Neural progenitor cell (in vitro differentiated cells): Measurements from ENCODE around the gene DND1. TPM values are rescaled to one million over a fixed set of nuclear protein-coding genes. Genes with fewer than 3 reads are reported as not detected.
"Not testable (repeated sequence)": the region's sequence is repeated elsewhere in the genome, so short reads cannot be mapped to it uniquely, and the experiment has no call there.

Experiments
- DNase-seq: peaks from one replicate; pipeline ENCODE4 v3.0.0-alpha.2; 2016; ENCODE audit warnings: low spot score
- H2AFZ ChIP-seq: fragments of 200-600 bp; sonication (generic); replicated peaks from 2 replicates; pipeline ENCODE4 v1.6.1; 2016; ENCODE audit warnings: antibody characterized with exemption
- H3F3A ChIP-seq: fragments of 200-600 bp; sonication (generic); 2 replicates; pipeline ENCODE4 v1.6.1; 2016; ENCODE audit warnings: antibody characterized with exemption, low read depth
- H3K27ac ChIP-seq: fragments of 200-600 bp; sonication (generic); 2 replicates; pipeline ENCODE4 v1.5.1; 2016; ENCODE audit warnings: mild to moderate bottlenecking
- H3K27me3 ChIP-seq: fragments of 200-600 bp; sonication (generic); 2 replicates; pipeline ENCODE4 v1.6.1; 2016; ENCODE audit warnings: mild to moderate bottlenecking, moderate library complexity
- H3K36me3 ChIP-seq: fragments of 200-600 bp; sonication (generic); 2 replicates; pipeline ENCODE4 v1.5.1; 2016
- H3K4me1 ChIP-seq: fragments of 200-600 bp; sonication (generic); 2 replicates; pipeline ENCODE4 v1.6.1; 2016; ENCODE audit warnings: mixed run types
- H3K4me2 ChIP-seq: fragments of 200-600 bp; sonication (generic); 2 replicates; pipeline ENCODE4 v1.6.1; 2016
- H3K4me3 ChIP-seq: fragments of 200-600 bp; sonication (generic); 2 replicates; pipeline ENCODE4 v1.5.1; 2016
- H3K79me2 ChIP-seq: fragments of 200-600 bp; sonication (generic); 2 replicates; pipeline ENCODE4 v1.6.1; 2016; ENCODE audit warnings: low read depth
- H3K9ac ChIP-seq: fragments of 200-600 bp; sonication (generic); 2 replicates; pipeline ENCODE4 v1.6.1; 2016
- H3K9me3 ChIP-seq: fragments of 200-600 bp; sonication (generic); 2 replicates; pipeline ENCODE4 v1.5.1; 2016; ENCODE audit warnings: low read depth
- H4K20me1 ChIP-seq: fragments of 200-600 bp; sonication (generic); 2 replicates; pipeline ENCODE4 v1.6.1; 2016; ENCODE audit warnings: low read depth
- H3K27ac Mint-ChIP-seq: 3 replicates; pipeline ENCODE4 v1.8.0; 2021; ENCODE audit warnings: mixed read lengths
- H3K27me3 Mint-ChIP-seq: 2 replicates; pipeline ENCODE4 v1.8.0; 2022; ENCODE audit warnings: low read depth, mild to moderate bottlenecking, inconsistent platforms, moderate library complexity, mixed read lengths; ENCODE audit not compliant: insufficient read depth
- H3K36me3 Mint-ChIP-seq: 3 replicates; pipeline ENCODE4 v1.8.0; 2021; ENCODE audit warnings: mixed read lengths
- H3K4me1 Mint-ChIP-seq: 3 replicates; pipeline ENCODE4 v1.8.0; 2021; ENCODE audit warnings: mixed read lengths
- H3K4me3 Mint-ChIP-seq: 3 replicates; pipeline ENCODE4 v1.8.0; 2021; ENCODE audit warnings: mild to moderate bottlenecking, moderate library complexity, mixed read lengths
- H3K9me3 Mint-ChIP-seq: 3 replicates; pipeline ENCODE4 v1.8.0; 2020; ENCODE audit warnings: mixed read lengths
- EZH2 ChIP-seq: fragments of 200-600 bp; sonication (generic); IDR thresholded peaks from 2 replicates; pipeline ENCODE4 v1.6.1; 2017; ENCODE audit warnings: antibody characterized with exemption, mild to moderate bottlenecking, moderate library complexity
- EZH2phosphoT487 ChIP-seq: fragments of 200-600 bp; sonication (generic); IDR thresholded peaks from 2 replicates; pipeline ENCODE4 v1.6.1; 2017; ENCODE audit warnings: antibody characterized with exemption
- total RNA-seq: library from RNA; depleted of rRNA; stranded (reverse); fragments of >200 nt; gene quantifications from 2 replicates; pipeline ENCODE4 v1.2.3, GENCODE V29; 2015; ENCODE audit warnings: low replicate concordance
- TF ChIP-seq, protein P1 (sequence below): fragments of 200-600 bp; sonication (generic); IDR thresholded peaks from 2 replicates; pipeline ENCODE4 v1.5.1; 2017; ENCODE audit warnings: antibody characterized with exemption, mild to moderate bottlenecking

Gene DND1
- total RNA-seq, result 0.37 and 1.1 TPM in 2 replicates

DNA sequence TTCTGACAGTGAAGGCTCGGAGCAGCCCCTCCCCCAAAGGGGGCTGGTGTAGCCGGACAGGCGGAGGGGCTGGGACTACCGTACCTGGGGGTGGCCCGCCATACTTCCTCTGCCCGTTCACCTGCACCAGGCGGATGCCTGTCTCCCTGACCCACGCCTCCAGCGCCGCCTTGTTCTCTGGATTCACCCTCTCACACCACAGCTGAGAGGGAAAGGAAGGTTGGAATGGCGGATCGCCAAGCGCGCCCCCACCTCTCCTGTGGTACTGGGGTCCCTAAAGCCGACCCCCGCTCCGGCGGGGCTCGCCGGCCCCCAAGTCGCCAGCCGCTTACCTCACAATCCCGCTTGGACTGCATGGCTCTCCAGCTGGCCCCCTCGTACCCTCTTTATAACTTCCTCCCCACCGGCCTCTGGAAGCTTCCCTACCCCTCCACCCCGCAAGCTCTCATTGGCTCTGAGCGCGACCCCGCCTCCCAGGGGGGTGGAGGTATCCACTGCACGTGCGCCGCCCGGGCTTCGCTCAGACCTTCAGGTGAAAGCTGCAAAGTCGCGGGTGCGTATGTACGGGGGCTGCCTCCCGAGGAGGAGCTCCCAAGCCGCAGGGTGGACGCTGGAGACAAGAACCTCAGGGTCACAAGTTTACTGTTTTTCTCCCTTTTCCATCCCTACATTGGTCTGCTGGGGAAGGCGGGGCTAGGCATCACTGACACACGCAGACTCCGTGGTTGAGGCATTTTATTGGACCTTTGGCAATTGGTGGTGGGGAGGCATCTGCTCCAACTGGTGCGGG is at the start of gene DND1:
DND1 (minus strand) TSS at position 390 of the 790 bp plus-strand sequence; CDS start at position 356, 34 bp downstream.
- Mint-ChIP-seq H3K36me3 (peaks cover 22% of the 10 kb centered on the region), H3K9me3 (no peaks in the 10 kb centered on the region), H3K27ac (no peak within 1 kb of the TSS), H3K4me1 (no peaks in the 10 kb centered on the region), H3K27me3 (peaks cover 2% of the 10 kb centered on the region), H3K4me3 (no peak within 1 kb of the TSS)
- H3K9me3 ChIP-seq, result no peaks in the 10 kb centered on the region
- H3K27me3 ChIP-seq, result no peaks in the 10 kb centered on the region
- no peaks in the 10 kb centered on the region for H3F3A ChIP-seq
- no peaks in the 10 kb centered on the region for H4K20me1 ChIP-seq
- no peak within 1 kb of the TSS for H3K9ac ChIP-seq
- TF ChIP-seq EZH2 (no peak), EZH2phosphoT487 (no peak)
- TF ChIP-seq, protein P1, sequence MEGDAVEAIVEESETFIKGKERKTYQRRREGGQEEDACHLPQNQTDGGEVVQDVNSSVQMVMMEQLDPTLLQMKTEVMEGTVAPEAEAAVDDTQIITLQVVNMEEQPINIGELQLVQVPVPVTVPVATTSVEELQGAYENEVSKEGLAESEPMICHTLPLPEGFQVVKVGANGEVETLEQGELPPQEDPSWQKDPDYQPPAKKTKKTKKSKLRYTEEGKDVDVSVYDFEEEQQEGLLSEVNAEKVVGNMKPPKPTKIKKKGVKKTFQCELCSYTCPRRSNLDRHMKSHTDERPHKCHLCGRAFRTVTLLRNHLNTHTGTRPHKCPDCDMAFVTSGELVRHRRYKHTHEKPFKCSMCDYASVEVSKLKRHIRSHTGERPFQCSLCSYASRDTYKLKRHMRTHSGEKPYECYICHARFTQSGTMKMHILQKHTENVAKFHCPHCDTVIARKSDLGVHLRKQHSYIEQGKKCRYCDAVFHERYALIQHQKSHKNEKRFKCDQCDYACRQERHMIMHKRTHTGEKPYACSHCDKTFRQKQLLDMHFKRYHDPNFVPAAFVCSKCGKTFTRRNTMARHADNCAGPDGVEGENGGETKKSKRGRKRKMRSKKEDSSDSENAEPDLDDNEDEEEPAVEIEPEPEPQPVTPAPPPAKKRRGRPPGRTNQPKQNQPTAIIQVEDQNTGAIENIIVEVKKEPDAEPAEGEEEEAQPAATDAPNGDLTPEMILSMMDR, result no peak
- H2AFZ ChIP-seq, result no peak within 1 kb of the TSS
- no peak within 1 kb of the TSS for H3K4me3 ChIP-seq
- H3K36me3 ChIP-seq, result no peaks in the 10 kb centered on the region
- no peak within 1 kb of the TSS for H3K27ac ChIP-seq
- no peak within 1 kb of the TSS for H3K4me2 ChIP-seq
- H3K4me1 ChIP-seq, result no peaks in the 10 kb centered on the region
- no peaks in the 10 kb centered on the region for H3K79me2 ChIP-seq
- no peak for DNase-seq

DNA sequence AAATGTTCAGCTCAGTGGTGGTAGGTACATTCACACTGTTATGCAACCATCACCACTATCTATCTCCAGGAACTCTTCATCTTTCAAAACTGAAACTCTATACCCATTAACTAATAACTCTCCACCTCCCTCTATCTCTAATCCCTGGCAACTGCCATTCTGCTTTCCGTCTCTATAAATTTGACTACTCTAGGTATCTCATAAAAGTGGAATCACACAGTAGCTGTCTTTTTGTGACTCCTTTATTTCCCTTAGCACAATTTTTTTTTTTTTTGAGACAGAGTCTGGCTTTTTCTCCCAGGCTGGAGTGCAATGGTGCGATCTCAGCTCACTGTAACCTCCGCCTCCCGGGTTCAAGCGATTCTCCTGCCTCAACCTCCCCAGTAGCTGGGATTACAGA is 48.0 kb upstream of the DND1 start:
- not testable (repeated sequence) for H3K36me3 Mint-ChIP-seq, H4K20me1 ChIP-seq, H3K36me3 ChIP-seq, H3K9ac ChIP-seq, H3K27ac Mint-ChIP-seq, H3K4me1 Mint-ChIP-seq, H3K27me3 Mint-ChIP-seq, H3K4me2 ChIP-seq, H3K9me3 Mint-ChIP-seq, H3K4me3 Mint-ChIP-seq, H3K79me2 ChIP-seq, H3K27ac ChIP-seq, H2AFZ ChIP-seq, H3K9me3 ChIP-seq, H3K4me1 ChIP-seq, DNase-seq, H3F3A ChIP-seq, H3K27me3 ChIP-seq, H3K4me3 ChIP-seq

DNA sequence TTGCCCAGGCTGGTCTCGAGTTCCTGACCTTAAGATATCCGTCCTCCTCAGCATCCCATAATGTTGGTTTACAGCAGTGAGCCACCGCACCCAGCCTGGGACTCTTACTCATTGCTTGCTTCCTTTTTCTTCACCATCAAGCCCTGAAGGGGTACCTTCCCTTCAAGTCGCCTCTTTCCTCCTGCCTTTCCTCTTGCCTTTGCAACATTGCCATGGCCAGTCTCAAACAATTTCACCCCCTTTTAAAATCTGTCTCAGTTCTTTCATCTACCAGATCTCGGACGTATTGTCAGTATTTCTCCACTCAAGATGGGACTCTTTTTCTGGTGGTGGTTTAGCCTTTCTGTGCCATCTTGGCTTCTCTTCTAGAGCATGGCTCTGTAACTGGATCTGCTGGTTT is 47.4 kb upstream of the DND1 start:
- H4K20me1 ChIP-seq, H3K27me3 ChIP-seq, H3K4me3 Mint-ChIP-seq, H3K27ac ChIP-seq, H3K27ac Mint-ChIP-seq, DNase-seq, H3K9me3 ChIP-seq, H3K9me3 Mint-ChIP-seq, H2AFZ ChIP-seq, H3K4me1 ChIP-seq, H3K27me3 Mint-ChIP-seq, H3K4me2 ChIP-seq, H3K36me3 Mint-ChIP-seq, H3K9ac ChIP-seq, H3K4me1 Mint-ChIP-seq, H3K36me3 ChIP-seq, H3K79me2 ChIP-seq, H3F3A ChIP-seq, H3K4me3 ChIP-seq: not testable (repeated sequence)

DNA sequence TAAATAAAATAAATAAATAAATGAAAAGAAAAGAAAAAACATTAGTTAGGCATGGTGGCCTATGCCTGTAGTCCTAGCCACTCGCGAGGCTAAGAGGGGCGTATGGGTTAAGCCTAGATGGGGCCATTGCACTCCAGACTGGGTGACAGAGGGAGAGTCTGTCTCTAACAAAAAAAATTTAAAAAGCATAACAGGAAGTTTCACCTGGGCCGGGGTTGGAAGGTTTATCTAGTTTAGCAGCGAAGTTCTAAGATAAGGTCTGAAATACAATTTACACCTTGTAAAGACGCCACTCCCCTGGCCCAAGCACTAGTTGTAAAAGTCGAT is 44.9 kb upstream of the DND1 start:
- no peaks in the 10 kb centered on the region for H3F3A ChIP-seq
- H3K27me3 ChIP-seq, result no peaks in the 10 kb centered on the region
- no peak for TF ChIP-seq EZH2phosphoT487
- TF ChIP-seq EZH2, result no peak
- TF ChIP-seq, protein P1, result no peak
- no peak overlapping the region for H3K27ac ChIP-seq
- Mint-ChIP-seq H3K4me3 (no peak overlapping the region), H3K36me3 (no peaks in the 10 kb centered on the region), H3K4me1 (no peaks in the 10 kb centered on the region), H3K27ac (no peak overlapping the region), H3K27me3 (no peaks in the 10 kb centered on the region), H3K9me3 (no peaks in the 10 kb centered on the region)
- no peak overlapping the region for H3K9ac ChIP-seq
- no peaks in the 10 kb centered on the region for H3K4me1 ChIP-seq
- no peaks in the 10 kb centered on the region for H3K79me2 ChIP-seq
- DNase-seq, result no peak
- H3K36me3 ChIP-seq, result no peaks in the 10 kb centered on the region
- no peak overlapping the region for H2AFZ ChIP-seq
- no peak overlapping the region for H3K4me3 ChIP-seq
- no peaks in the 10 kb centered on the region for H3K9me3 ChIP-seq
- H4K20me1 ChIP-seq, result no peaks in the 10 kb centered on the region
- no peak overlapping the region for H3K4me2 ChIP-seq

DNA sequence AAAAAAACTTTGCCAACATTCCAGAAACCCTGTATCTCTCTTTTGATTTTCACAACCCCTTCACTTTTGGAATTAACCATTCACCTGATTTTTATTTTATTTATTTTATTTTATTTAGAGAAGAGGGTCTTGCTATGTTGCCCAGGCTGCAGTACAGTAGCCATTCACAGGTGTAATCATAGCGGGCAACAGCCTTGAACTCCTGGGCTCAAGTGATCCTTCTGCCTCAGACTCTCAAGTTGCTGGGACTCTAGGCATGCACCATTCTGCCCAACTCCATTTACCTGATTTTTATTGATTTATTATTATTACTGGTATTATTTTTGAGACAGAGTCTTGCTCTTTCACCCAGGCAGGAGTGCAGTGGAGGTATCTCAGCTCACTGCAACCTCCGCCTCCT is 42.9 kb upstream of the DND1 start:
- H2AFZ ChIP-seq, H3K9me3 ChIP-seq, H3K27ac Mint-ChIP-seq, H3K27ac ChIP-seq, H3K9ac ChIP-seq, H3F3A ChIP-seq, DNase-seq, H3K9me3 Mint-ChIP-seq, H3K4me1 ChIP-seq, H4K20me1 ChIP-seq, H3K27me3 Mint-ChIP-seq, H3K36me3 ChIP-seq, H3K4me2 ChIP-seq, H3K4me3 Mint-ChIP-seq, H3K4me1 Mint-ChIP-seq, H3K79me2 ChIP-seq, H3K27me3 ChIP-seq, H3K4me3 ChIP-seq, H3K36me3 Mint-ChIP-seq: not testable (repeated sequence)
